ENCODE results near the gene BCL11B.
"Not testable (repeated sequence)": the region's sequence is repeated elsewhere in the genome, so short reads cannot be mapped to it uniquely, and the experiment has no call there.

The BCL11B gene

DNA sequence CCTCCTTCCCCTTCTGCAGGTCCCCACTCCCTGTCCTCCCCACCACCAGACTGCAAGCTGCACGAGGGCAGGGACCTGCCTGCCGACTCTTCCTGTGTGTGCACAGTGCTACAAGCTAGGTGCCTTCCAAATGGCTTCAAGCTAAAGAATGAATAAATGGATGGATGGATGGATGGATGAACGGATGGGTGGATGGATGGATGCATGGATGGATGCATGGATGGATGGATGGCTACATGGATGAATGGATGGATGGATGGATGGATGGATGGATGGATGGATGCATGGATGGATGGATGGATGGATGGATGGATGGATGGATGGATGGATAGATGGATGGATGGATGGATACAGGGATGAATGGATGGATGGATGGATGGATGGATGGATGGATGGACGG lies 43.2 kb downstream of the BCL11B start:
- H3K36me3 ChIP-seq (ENCODE audit: control insufficient read depth, insufficient read depth, low read length); H3K27ac ChIP-seq (ENCODE audit: low read depth, low read length, severe bottlenecking); H3K4me3 ChIP-seq (ENCODE audit: extremely low read depth, insufficient read depth, low read length, poor library complexity, severe bottlenecking); H3K9me3 ChIP-seq (ENCODE audit: control insufficient read depth, low read length): not testable (repeated sequence)
- WGBS, 2 experiments (ENCODE audit: insufficient coverage in 2 of 2), result 89 to 95% methylated on average over 2 to 4 of the region's 4 CpGs
- H3K4me1 ChIP-seq (ENCODE audit: control insufficient read depth, insufficient read depth, low read length, poor library complexity, severe bottlenecking), result peaks cover 35% of the 10 kb centered on the region

- Histone ChIP-seq H3K4me3 (ENCODE audit: extremely low read depth, insufficient read depth, low read length, poor library complexity, severe bottlenecking) (no peak overlapping the region), H3K4me1 (ENCODE audit: control insufficient read depth, insufficient read depth, low read length, poor library complexity, severe bottlenecking) (peaks cover 18% of the 10 kb centered on the region), H3K36me3 (ENCODE audit: control insufficient read depth, insufficient read depth, low read length) (no peaks in the 10 kb centered on the region), H3K9me3 (ENCODE audit: control insufficient read depth, low read length) (no peaks in the 10 kb centered on the region), H3K27ac (ENCODE audit: low read depth, low read length, severe bottlenecking) (no peak overlapping the region)
- WGBS, 2 experiments (ENCODE audit: insufficient coverage in 2 of 2), result no CpG with 5 or more reads among the region's 4 CpGs
Observed at GRCh38 chr14:99226687-99227086, 45.3 kb downstream of the BCL11B start.

- WGBS, 2 experiments (ENCODE audit: insufficient coverage in 2 of 2), result 93 to 94% methylated on average over 11 to 13 of the region's 13 CpGs
- no peaks in the 10 kb centered on the region for H3K9me3 ChIP-seq (ENCODE audit: control insufficient read depth, low read length)
Observed at GRCh38 chr14:99225436-99226203, 46.4 kb downstream of the BCL11B start.

GRCh38 chr14:99224948-99225347 lies 47.0 kb downstream of the BCL11B start:
- H3K4me1 ChIP-seq (ENCODE audit: control insufficient read depth, insufficient read depth, low read length, poor library complexity, severe bottlenecking), result peaks cover 5% of the 10 kb centered on the region
- no peaks in the 10 kb centered on the region for H3K36me3 ChIP-seq (ENCODE audit: control insufficient read depth, insufficient read depth, low read length)
- no peak overlapping the region for H3K4me3 ChIP-seq (ENCODE audit: extremely low read depth, insufficient read depth, low read length, poor library complexity, severe bottlenecking)
- H3K9me3 ChIP-seq (ENCODE audit: control insufficient read depth, low read length), result no peaks in the 10 kb centered on the region
- H3K27ac ChIP-seq (ENCODE audit: low read depth, low read length, severe bottlenecking), result no peak overlapping the region
- WGBS, 2 experiments (ENCODE audit: insufficient coverage in 2 of 2), result 86 to 100% methylated on average over 1 of the region's 3 CpGs

More at GRCh38 chr14:99225436-99226203, 46.4 kb downstream of the BCL11B start:
- peaks cover 7% of the 10 kb centered on the region for H3K4me1 ChIP-seq (ENCODE audit: control insufficient read depth, insufficient read depth, low read length, poor library complexity, severe bottlenecking)
- H3K27ac ChIP-seq (ENCODE audit: low read depth, low read length, severe bottlenecking), result no peak overlapping the region
- H3K4me3 ChIP-seq (ENCODE audit: extremely low read depth, insufficient read depth, low read length, poor library complexity, severe bottlenecking), result no peak overlapping the region
- H3K36me3 ChIP-seq (ENCODE audit: control insufficient read depth, insufficient read depth, low read length), result no peaks in the 10 kb centered on the region

GRCh38 chr14:99224116-99224910 lies 47.7 kb downstream of the BCL11B start:
- Histone ChIP-seq H3K9me3 (ENCODE audit: control insufficient read depth, low read length) (no peaks in the 10 kb centered on the region), H3K27ac (ENCODE audit: low read depth, low read length, severe bottlenecking) (no peak overlapping the region), H3K36me3 (ENCODE audit: control insufficient read depth, insufficient read depth, low read length) (no peaks in the 10 kb centered on the region), H3K4me3 (ENCODE audit: extremely low read depth, insufficient read depth, low read length, poor library complexity, severe bottlenecking) (no peak overlapping the region), H3K4me1 (ENCODE audit: control insufficient read depth, insufficient read depth, low read length, poor library complexity, severe bottlenecking) (no peaks in the 10 kb centered on the region)
- 83 to 87% methylated on average over 7 to 10 of the region's 12 CpGs for WGBS, 2 experiments (ENCODE audit: insufficient coverage in 2 of 2)

- H3K36me3 ChIP-seq (ENCODE audit: control insufficient read depth, insufficient read depth, low read length), result no peaks in the 10 kb centered on the region
- no peaks in the 10 kb centered on the region for H3K9me3 ChIP-seq (ENCODE audit: control insufficient read depth, low read length)
- peaks cover 6% of the 10 kb centered on the region for H3K4me1 ChIP-seq (ENCODE audit: control insufficient read depth, insufficient read depth, low read length, poor library complexity, severe bottlenecking)
- H3K27ac ChIP-seq (ENCODE audit: low read depth, low read length, severe bottlenecking), result no peak overlapping the region
- 94 to 95% methylated on average over 13 of the region's 13 CpGs for WGBS, 2 experiments (ENCODE audit: insufficient coverage in 2 of 2)
- no peak overlapping the region for H3K4me3 ChIP-seq (ENCODE audit: extremely low read depth, insufficient read depth, low read length, poor library complexity, severe bottlenecking)
Observed at GRCh38 chr14:99221445-99221844, 50.6 kb downstream of the BCL11B start.

DNA sequence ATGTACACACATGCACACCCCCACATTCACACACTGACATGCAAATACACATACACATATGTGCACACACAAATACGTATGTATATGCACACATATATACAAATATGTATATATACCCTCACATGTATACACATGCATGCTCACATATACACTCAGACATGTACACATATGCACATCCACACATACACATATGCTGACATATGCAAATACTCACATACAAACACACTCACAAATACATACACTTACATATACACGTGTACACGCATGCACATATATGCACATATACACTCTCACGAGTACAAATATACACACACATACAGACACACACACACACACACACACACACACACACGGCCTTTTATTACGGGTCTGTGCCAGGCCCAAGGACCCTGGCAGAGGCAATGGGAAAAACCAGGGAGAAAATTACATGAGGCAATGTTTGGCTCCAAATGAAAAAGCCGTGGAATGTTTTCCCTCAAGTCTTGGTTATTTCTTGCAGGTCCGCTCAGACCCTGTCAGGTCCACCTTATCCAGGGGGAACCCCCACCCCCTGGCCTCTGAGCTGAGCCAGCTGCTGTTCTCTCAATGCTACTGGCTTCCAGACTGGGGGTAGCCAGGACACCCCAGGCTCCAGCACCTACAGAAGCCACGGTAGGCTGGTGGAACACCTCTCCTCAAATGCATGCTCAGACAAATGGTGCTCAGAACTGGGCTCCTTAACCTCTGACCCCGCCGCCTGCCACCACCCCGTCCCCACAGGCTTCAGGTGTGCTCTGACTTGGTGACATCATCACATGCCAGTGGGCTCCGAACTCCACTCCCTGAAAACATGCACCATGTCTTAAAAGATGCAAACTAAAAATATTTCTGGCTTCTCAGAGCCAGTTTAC lies 54.7 kb downstream of the BCL11B start:
- Histone ChIP-seq H3K36me3 (ENCODE audit: control insufficient read depth, insufficient read depth, low read length) (no peaks in the 10 kb centered on the region), H3K9me3 (ENCODE audit: control insufficient read depth, low read length) (no peaks in the 10 kb centered on the region), H3K4me1 (ENCODE audit: control insufficient read depth, insufficient read depth, low read length, poor library complexity, severe bottlenecking) (peaks cover 6% of the 10 kb centered on the region), H3K4me3 (ENCODE audit: extremely low read depth, insufficient read depth, low read length, poor library complexity, severe bottlenecking) (no peak overlapping the region), H3K27ac (ENCODE audit: low read depth, low read length, severe bottlenecking) (no peak overlapping the region)
- WGBS, 2 experiments (ENCODE audit: insufficient coverage in 2 of 2), result 92 to 94% methylated on average over 8 to 9 of the region's 13 CpGs

DNA sequence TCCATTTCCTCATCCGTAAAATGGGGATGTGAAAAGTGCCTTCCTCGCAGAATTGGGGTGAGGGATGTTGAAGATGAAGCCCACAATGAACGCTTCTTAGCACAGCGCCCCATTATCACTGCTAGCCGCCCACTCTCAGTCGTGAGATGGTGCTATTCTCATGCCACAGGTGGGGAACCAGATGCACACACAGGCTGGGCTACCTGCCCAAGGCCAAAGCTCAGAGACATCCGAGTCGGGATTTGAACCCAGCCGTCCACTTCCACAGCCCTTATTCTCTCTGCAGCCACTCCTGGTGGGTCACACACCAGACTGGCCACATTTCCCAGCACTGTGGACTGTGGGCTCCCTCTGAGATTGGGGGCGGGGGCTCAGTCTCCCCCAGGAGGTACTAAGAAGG lies 55.8 kb downstream of the BCL11B start:
- Histone ChIP-seq H3K27ac (ENCODE audit: low read depth, low read length, severe bottlenecking) (no peak overlapping the region), H3K36me3 (ENCODE audit: control insufficient read depth, insufficient read depth, low read length) (no peaks in the 10 kb centered on the region), H3K4me3 (ENCODE audit: extremely low read depth, insufficient read depth, low read length, poor library complexity, severe bottlenecking) (no peak overlapping the region), H3K9me3 (ENCODE audit: control insufficient read depth, low read length) (no peaks in the 10 kb centered on the region), H3K4me1 (ENCODE audit: control insufficient read depth, insufficient read depth, low read length, poor library complexity, severe bottlenecking) (peaks cover 6% of the 10 kb centered on the region)
- whole genome bisulfite sequencing, 2 experiments (ENCODE audit: insufficient coverage in 2 of 2), result 95 to 97% methylated on average over 6 to 9 of the region's 10 CpGs

DNA sequence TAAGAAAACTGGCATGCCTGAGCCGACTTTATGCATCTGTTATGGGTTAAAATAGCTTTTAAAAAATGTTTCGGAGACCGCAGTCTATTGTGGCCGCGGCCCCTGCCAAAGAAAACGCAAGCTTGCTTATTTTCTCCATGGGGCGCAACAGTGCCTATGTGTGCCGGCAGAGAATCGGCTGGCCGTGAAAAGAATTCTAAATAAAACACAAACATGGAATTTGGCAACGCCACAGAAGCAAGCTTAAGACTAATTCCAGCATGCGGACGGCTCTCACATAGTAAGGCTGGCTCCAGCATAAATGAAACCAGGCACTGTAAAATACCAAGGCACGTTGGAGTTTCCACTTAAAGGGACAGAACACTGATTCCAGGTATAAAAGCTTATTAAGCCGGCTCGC lies 56.7 kb downstream of the BCL11B start:
- Histone ChIP-seq H3K9me3 (ENCODE audit: control insufficient read depth, low read length) (no peaks in the 10 kb centered on the region), H3K36me3 (ENCODE audit: control insufficient read depth, insufficient read depth, low read length) (no peaks in the 10 kb centered on the region), H3K4me1 (ENCODE audit: control insufficient read depth, insufficient read depth, low read length, poor library complexity, severe bottlenecking) (peaks cover 6% of the 10 kb centered on the region), H3K27ac (ENCODE audit: low read depth, low read length, severe bottlenecking) (no peak overlapping the region), H3K4me3 (ENCODE audit: extremely low read depth, insufficient read depth, low read length, poor library complexity, severe bottlenecking) (no peak overlapping the region)
- WGBS, 2 experiments (ENCODE audit: insufficient coverage in 2 of 2), result 90 to 91% methylated on average over 14 of the region's 16 CpGs

DNA sequence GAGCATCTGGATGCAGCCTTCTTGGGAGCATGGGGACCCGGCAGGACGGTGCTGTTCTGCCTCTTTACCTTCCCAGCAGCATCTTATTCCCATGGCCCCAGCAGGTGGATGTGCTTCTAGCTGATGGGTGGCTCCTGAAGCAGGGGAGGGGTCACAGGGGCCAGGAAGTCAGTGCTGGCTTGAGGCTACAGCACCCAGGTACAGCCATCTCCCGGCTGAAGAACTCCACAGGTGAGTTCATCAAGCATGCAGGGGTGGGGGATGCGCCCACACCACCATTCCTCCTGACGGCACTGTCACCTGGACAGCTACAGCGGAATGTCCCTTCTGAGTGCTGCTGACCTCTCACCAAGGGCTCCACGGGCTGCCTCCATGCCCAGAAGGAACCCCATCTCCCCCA lies 57.3 kb downstream of the BCL11B start:
- 89 to 91% methylated on average over 5 of the region's 7 CpGs for WGBS, 2 experiments (ENCODE audit: insufficient coverage in 2 of 2)

More for the DNA sequence above, 57.3 kb downstream of the BCL11B start:
- no peaks in the 10 kb centered on the region for H3K9me3 ChIP-seq (ENCODE audit: control insufficient read depth, low read length)
- H3K4me1 ChIP-seq (ENCODE audit: control insufficient read depth, insufficient read depth, low read length, poor library complexity, severe bottlenecking), result peaks cover 6% of the 10 kb centered on the region
- H3K27ac ChIP-seq (ENCODE audit: low read depth, low read length, severe bottlenecking), result no peak overlapping the region
- no peaks in the 10 kb centered on the region for H3K36me3 ChIP-seq (ENCODE audit: control insufficient read depth, insufficient read depth, low read length)
- H3K4me3 ChIP-seq (ENCODE audit: extremely low read depth, insufficient read depth, low read length, poor library complexity, severe bottlenecking), result no peak overlapping the region
